ENCODE data around the gene CCBE1.

- TF ChIP-seq TAF1 (IDR thresholded peaks at IDR 0.05; ENCODE audit: borderline replicate concordance, low read depth, low read length) (no peak), POLR2A (IDR thresholded peaks at IDR 0.05; ENCODE audit: low read depth, low read length) (no peak), POLR2AphosphoS5 (IDR thresholded peaks at IDR 0.05; ENCODE audit: low read depth, low read length) (no peak)
Observed at GRCh38 chr18:59566533-59566971, 130.7 kb downstream of the CCBE1 start.

Data from GM12892 (cell line).